NK-92 treated with Interleukin-12 subunit alpha and Interleukin-12 subunit beta, amount 100 ng/mL, for 24 hours (cell line): Measurements from ENCODE around the gene MLF2.

Source experiments
- DNase-seq: peaks from one replicate; lab custom pipeline; 2025; lab: John Stamatoyannopoulos, UW

MLF2 gene, protein sequence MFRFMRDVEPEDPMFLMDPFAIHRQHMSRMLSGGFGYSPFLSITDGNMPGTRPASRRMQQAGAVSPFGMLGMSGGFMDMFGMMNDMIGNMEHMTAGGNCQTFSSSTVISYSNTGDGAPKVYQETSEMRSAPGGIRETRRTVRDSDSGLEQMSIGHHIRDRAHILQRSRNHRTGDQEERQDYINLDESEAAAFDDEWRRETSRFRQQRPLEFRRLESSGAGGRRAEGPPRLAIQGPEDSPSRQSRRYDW

DNA sequence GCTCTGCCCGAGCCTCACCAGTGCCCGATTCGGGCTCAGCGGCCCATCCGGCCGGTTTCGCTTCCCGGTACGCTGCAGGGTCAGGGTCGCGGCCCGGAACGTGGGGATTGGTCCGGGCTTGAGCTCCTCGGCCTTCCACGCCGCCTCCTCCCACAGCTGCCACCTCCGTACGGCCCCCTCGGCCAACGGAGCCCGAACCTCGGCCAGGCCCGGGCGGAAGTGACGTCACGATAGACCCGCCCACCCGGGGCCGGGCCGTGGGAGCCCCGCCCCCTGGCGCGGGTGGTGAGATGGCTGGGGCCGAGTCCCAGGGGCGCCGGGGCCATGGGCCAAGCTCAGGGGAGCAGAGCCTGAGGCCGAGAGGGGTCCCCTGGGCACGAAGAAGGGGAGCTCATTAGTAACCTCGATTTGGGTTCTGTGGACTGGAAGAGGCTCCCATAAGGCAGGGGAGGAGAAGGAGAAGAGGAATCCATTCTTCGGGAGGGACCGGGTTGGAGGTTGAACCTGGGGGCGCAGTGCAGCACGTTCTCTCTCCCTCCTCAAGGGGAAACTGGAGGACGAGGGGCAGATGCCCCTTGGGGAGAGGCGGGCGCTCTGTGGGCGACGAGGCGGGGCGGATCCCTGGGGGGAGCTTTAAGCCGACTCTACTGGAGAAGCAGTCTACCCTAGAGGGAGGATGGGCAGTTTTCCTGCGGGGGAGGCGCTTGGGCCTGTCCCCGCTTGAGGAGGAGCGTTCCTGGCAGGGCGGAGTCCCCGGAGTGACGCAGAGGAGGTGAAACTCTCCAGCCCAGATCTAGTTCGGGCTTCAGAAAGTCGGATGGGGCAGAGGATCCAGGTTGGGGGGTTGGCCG lies at the start of gene MLF2:
TSS of gene MLF2 (minus strand) at position 221 of the 851 bp plus-strand sequence. CDS start 807 bp downstream, outside the sequence.
- peak; percentile 84 for DNase-seq

DNA sequence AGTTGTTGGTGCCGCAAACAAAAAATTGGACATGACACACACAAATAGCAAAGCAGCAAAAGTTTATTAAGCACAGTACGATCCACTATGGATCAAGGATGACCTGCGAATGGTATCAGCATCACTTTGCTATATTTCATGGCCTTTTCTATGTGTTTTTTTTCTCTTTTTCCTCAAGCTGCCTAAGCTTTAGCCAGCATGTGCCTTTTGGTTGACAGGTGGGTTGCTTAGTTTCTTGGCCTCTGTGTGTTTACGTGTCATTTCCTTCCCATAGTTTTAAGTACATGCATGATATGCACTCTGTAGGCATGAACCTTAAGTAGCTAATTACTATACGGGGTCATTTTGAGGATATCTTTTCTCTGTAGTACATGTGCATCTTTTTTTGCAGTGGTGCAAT lies 46.2 kb upstream of the MLF2 start:
- no peak for DNase-seq

DNA sequence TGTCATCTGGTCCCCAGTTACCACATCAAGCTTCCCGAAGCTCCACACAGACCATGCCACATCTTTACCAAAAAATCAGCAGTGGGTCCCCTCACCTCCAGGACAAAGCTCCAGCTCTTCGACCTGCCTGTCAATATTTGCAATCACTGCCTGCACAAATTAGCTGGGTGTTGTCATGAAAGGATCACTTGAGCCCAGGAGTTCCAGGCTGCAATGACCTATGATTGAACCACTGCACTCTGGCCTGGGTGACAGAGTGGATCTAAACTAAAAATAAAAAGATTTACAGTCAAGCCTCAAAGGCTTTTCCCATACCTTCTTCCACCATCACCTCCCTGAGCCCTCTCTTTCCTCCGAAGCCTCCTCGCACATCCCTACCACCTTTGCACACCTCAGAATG lies 43.6 kb upstream of the MLF2 start:
- no peak for DNase-seq

DNA sequence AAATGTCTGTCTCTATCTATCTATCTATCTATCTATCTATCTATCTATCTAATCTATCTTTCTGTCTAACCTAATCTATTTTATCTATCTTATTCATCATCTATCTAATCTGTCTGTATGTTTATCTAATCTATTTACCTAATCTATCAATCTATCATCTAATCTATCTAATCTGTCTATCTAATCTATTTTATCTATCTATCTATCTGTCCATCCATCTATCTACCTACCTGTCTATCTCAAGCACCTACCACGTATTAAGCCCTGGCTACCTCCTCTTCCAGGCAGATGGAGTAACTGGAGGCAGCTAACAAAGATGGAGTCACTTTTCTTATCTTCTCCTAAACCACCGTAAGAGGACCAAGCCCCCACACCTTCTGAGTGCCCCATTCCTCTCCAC lies 42.1 kb upstream of the MLF2 start:
- no peak for DNase-seq

DNA sequence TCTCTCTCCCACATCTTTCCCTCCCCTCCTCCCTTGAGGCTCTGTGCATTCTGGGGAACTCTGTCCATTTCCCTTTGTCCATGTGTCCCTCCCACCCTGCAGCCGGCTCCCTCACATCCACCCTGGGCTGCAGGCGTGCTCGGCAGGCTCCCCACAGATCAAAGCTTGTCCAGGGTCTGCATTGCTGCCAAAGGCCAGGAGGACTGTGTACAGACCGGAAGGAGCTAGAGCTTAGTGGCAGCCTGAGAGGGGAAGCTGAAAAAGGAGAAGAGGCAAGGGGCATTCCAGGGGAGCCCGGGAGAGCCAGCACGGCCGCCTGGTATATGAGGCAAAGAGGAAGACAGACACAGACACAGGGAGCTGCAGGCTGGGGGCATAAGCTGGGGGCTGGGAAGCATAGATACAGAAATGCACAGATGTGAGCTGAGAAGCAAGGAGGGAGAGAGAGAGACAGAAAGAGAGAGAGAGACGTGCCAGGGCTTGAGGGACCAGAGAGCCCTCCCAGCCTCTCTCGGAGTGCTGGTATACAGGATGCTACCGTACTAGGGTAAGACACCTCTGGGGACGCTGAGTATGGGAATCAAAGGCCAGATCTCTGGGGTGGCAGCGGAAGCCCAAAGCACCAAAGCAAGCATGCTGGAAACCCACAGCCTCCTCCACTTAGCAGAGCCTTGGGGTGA lies 39.7 kb upstream of the MLF2 start:
- DNase-seq, result no peak

DNA sequence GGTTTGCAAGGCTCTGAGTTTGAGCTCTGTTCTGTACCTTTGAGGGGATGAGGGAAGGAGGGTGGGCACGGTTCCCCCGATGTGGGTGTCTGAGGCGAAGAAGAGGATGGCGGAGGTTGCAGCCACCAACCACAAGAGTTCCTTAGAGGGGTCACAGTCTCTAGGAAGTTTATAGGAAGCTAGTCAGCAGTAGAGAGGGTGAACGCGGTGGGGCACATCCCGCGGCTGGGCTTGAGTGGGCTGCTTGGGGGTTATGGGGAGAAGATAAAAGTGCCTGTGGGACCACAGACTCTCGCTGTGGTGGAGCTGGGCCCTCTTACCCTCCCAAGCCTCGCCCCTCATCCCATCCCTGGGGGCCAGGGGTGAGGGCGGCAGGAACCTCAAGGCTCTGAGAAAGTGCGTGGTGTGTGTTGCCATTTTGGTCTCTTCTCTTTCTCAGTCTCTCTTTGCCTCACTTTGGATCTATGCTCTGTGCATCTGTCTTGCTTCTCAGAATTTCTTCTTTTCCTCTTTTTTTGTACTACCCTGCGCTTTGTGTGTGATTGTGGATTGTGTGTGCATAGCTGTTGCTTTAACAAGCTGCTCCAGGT lies 39.1 kb upstream of the MLF2 start:
- no peak for DNase-seq

DNA sequence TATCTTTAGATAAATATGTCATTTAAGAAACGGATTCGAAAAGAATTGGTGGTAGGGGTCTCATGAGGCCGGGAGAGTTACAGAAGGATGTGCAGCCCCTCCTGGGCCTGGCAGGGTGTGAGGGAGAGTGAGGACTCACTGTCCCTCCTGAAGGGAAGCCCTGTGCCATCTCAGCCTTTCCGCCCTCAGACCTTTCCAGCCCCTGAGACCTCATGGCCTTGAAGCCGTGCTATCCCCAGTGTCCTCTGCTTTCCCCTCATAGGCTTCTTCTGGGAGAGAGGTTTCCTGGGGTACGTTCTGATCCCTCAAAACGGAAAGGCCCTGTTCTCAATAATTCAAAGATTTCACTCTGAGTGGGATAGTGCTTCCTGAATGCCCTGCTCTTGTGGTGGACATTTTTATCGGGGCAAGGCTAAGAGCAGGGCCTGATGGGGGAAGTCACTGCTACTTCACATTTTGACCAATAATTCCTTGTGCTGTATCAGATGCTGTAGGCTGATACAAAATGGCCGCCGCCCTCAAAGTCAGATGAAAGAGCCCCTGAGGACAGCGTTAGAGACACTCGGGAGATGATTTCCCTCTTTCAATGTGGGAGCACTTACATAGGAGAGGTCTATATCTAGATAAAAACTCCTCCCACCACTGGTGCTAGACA lies 37.7 kb upstream of the MLF2 start:
- no peak for DNase-seq

DNA sequence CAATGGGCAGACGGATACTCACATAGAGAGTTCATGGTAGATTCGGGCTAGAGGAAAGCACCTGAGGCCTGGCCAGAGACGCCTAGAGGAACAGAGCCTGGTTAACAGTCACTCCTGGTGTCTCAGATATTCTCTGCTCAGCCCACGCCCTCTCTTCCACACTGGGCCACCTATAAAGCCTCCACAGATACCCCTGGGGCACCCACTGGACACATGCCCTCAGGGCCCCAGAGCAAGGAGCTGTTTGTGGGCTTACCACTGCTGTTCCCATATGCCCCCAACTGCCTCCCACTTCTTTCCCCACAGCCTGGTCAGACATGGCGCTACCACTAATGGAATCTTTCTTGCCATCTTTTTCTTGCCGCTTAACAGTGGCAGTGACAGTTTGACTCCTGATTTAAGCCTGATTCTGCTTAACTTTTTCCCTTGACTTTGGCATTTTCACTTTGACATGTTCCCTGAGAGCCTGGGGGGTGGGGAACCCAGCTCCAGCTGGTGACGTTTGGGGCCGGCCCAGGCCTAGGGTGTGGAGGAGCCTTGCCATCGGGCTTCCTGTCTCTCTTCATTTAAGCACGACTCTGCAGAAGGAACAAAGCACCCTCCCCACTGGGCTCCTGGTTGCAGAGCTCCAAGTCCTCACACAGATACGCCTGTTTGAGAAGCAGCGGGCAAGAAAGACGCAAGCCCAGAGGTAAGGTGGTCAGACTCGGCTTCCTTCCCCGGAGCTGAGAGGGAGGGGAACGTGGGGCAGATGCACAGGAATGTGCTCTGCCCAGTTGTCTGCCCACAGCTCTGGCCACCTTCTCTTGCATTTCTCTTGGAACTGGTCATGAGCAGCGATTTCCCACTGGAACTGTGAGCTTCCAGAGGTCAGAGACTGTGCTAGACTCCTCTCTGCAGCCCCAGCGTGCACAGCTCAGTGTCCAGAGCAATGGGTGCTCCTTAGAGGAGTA lies 36.3 kb upstream of the MLF2 start, which contains the start of gene CD4:
TSS of gene CD4 (plus strand) at position 557 of the 953 bp plus-strand sequence. CDS start 10,611 bp downstream, outside the sequence.
- no peak for DNase-seq

DNA sequence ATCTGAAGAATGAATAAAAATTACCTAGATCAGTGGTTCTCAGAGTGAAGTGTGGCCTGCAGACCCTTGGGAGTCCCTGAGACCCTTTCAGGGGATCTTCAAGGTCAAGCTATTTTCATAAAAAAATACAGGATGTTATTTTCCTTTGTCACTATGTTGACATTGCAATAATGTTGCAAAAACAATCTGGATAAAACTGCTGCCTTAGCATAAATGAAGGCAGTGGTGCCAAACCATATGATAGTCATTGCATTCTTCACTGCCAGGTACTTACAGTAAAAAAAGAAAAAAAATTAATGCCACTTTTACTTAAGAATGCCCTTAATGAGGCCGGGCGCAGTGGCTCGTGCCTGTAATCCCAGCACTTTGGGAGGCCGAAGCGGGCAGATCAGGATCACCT lies 34.4 kb upstream of the MLF2 start:
- no peak for DNase-seq

DNA sequence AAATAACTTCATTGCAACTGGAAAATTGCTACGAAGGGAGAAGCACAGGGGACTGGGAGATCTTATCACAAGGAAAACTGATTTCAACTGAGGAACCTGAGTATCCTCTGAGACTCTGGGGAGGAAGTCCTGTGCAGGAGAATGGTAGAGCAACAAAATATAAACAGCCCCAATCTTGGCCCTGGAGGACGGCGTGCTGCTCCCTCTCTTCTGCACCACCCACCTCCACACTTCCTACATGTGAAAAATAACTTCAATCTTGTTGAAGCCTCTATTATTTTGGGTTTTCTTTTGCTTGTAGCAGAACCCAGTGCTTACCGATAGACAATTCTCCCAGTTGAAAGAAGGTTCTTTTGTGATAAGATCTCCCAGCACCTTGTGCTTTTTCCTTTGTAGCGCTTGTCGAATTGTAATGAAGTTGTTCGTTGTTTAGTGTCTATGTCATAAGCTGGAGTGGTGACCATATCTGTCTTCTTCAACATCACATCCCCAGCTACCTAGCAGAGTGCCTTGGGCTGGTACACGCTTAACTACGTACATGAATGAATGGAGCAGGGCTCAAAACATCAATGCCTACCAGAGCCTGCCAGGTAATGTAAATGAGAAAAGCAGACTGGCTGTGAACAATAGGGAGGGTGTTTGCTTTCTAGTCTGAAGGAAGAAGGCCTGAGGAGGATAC lies 33.6 kb upstream of the MLF2 start:
- DNase-seq, result no peak

DNA sequence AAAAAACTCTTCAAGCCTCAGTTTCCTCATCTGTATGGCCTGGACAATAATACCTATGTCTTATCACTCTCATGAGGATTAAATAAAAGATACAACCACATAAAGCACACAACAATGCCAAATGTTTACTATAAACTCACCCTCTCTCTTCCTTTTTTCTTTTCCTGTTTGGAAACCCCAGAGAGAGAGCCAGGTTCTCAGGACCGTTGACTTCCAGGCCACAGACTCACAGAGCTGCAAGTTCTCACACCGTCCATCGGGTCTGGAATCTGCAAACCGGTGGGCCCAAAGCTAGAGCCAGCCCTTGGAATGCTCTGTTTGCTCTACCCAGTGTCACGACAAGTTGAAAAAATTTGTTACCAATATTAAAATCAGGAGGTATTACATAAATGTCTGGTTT lies 31.8 kb upstream of the MLF2 start:
- no peak for DNase-seq

DNA sequence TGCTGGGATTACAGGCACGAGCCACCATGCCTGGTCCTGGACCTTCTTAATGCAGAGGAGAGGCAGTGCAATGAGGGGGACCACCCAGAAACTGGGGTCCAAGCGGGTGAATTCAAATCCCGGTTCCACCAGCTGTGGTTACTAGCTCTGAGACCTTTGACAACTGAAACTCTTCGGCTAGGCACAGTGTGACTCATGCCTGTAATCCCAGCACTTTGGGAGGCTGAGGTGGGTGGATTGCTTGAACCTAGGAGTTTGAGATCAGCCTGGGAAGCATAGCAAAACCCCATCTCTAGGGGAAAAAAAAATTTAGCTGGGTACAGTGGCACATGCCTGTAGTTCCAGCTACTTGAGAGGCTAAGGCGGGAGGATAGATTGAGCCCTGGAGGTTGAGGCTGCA lies 31.4 kb upstream of the MLF2 start:
- no peak for DNase-seq

DNA sequence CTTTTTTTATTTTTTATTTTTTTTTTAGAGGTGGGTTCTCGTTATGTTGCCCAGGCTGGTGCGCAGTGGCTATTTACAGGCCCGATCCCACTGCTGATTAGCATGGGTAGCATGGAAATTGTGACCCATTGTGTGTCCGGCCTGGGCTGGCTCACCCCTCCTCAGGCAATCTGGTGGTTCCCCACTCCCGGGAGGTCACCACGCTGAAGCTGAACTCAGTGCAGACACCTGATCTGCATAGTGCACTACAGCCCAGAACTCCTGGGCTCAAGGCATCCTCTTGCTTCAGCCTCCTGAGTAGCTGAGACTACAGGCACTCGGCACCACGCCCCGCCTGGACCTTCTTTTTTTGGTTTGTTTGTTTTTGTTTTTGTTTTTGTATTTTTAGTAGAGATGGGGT lies 30.9 kb upstream of the MLF2 start:
- DNase-seq, result no peak

DNA sequence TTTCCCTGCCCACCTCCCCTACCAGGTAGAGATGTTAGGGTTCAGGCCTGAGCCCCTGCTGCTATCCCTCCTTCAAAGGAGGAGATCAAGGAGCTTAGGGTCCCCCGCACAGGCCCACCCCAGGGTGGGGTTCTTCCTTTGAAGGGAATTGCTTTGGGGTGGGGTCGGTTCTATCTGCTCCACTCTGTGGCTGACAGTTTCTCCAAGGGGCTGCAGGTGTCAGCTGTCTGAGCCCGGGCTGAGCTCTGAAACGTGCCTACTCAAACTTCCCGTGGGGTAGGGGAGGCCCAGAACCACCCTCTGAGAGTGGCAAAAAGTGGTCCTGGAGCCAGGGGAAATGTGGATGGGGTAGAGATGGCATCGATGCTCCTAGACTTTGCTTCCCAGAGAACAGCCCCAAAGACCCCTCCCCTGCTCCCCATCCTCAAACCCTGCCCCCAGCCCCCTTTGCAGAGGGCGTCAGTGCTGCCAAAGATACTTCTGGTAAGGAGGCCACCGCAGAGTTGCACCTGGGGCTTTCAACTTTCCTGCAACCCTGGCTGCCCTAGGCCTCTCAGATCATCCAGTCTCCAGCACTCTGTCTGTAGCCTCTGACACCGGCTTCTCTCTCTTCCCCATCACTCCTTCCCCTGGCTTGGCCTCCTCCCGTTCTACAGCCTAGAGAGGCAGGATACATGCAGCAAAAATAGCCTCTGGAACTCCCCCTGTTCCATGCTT lies 30.1 kb upstream of the MLF2 start:
- no peak for DNase-seq

DNA sequence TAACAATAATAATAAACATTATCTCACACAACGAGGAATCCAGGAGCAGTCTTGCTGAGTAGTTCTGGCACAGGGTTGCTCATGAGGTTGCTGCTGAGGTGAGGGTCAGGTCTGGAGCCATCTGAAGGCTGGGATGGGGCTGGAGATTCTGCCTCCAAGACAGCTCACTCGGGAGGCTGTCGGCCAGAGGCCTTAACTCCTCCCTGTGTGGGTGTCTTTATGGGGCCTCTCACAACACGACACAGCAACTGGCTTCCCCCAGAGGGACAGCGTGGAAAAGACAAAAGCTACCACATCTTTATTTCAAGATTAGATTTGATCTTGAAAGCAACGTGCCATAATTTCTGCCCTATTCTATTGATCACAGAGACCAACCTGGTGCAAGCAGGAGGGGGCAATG lies 29.2 kb upstream of the MLF2 start:
- no peak for DNase-seq

DNA sequence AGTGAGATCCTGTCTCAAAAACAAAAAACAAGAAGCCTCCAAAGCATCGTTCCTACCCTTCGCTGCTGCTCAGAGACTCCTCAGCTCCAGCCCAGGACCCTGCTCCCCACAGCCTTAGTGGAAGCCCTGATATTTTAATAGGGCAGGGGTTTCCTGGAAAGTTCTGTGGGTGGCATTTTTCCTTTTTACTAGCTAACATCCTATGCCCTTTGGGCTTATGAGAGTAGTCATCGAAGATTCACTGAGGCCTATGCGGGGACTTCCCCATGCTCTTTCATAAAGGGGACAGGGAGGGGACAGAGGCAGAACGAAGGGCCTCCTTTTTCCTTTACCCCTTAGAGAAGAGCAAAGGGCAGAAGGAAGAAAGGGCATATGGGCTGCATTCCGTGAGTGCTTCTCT lies 27.6 kb upstream of the MLF2 start:
- no peak for DNase-seq

DNA sequence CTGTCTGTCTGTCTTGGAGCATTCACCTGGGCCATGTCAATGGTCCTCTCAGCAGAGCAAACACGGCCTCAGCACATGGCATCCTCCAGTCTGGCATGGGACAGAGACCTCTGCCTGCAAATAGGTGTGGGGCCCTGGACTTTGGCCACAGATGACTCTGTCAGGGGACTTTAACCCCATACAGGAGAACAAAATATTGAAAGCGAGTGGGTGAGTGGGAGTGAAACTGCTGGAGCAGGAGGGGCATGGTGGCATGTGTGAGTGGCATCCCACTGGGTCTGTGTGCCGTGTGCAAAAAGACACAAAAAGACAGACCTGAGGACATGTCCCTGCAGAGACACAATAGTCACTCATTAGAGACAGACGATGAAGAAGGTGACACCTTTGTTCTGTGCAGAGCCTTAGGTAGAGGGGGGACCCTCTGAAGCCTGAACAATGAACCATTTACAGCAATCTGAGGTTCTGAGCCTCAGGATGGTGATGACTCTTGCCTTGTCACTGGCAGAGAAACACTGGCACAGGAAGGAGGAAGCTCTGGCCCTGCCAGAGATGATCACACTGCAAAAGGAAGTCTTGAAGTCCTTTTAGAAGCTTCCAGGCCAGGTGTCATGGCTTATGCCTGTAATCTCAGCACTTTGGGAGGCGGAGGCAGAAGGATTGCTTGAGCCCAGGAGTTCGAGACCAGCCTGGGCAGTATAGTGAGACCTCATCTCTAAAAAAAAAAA lies 26.9 kb upstream of the MLF2 start:
- DNase-seq, result no peak

DNA sequence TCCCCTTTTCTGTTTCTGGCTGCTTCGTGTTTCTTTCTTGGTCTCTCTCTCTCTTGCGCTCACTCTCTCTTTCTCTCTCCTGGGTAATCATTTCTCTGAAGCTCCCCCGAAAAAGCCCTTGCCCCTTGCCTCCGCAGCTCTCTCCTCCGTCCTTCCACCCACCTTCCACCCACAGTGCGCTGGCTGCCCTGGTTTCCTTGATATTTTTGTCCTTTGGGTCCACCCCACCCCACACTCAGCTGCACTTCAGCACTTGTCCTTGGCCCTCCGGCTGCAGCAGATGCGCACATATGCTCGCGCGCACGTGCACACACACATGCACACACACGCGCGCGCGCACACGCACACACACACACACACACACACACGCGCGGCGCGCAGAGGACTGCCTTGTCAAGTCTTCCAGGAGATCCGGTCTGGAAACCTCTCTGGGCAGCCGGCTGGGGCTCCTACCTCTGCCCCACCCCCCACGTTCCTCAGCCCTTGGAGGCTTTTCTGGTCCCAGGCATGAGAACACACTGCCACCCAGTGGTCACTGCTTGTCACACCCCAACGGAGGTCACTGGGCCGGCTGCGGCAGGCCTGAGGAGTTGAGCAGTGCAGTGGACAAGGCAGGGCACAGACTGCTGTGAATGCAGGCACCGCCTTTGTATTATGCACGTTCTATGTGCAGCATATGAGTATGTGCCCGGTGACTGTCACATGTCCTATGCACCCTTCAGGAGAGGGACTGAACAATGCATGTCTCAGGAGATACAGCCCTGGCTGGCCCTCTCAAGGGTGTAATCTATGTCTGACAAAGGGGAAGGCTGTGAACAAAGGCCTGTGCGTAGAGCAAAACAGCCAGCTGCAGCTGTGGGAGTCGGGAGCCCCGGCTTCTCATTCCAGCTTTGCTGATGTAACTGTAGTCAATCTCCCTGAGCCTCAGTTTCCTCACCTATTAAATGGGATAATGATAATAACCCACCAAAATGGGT lies 25.9 kb upstream of the MLF2 start:
- peak; percentile 55 for DNase-seq
